Measurements from ENCODE around the gene ROBO2.

The ROBO2 gene

DNA sequence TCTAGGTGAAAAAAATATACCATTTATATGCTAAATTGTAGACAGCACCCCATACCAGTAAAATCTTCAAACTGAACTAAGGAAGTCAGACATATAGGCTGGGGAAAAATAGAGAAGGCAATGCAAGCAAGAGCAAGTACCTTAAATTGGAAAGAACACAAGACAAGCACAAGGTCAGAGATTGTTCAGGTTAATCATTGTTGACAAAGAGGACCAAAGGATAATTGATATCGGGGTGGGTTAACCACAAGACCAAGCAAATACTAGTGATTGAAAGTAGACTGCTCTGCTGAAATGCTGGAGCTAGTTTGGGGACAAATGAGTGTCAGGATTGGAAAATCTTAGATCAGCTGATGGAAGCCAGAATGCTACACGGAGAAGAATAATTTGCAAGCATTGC lies 499.8 kb downstream of the ROBO2 start:
- DNase-seq, result no peak
- intact Hi-C loops (cut with DNase I), result no loop called here

DNA sequence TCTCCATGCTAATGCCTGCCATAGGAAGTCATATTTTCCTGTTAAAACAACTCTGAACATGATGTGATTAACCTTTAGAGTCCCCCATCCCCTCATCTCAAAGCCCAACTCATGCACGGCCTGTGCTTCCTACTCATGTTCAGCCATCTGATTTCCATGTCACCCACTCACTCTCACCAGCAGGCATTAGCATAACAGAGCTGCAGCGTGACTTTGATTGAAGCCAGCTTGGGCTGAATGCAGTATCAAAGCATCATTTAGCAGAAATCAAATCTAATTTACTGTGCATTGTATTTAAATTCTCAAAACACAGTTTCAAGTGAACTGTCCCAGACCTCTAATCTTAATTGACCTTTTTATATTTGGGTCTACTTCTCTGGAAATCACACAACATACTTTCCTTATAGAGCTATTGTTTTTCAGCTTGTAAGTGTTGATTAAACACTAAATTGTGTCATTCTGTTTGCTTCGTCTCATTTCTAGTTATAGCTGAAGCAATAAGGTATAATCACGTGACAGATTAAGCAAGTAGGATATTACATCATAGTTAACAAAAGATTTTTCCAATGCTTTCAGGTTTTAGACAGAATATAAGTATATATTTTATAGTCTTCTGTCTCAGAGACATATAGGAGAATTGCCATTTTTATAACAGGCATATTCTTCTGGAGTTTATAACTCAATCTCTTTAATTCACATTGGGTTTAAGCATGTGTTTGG lies 501.5 kb downstream of the ROBO2 start:
- peak in 3 of 10 donors; percentile 4 to 62 (median 11) for DNase-seq
- intact Hi-C loops (cut with DNase I), result no loop called here

GRCh38 chr3:77546246-77546645 lies 506.3 kb downstream of the ROBO2 start:
- no peak for DNase-seq
- intact Hi-C loops (cut with DNase I), result no loop called here

GRCh38 chr3:77549034-77549433 lies 509.1 kb downstream of the ROBO2 start:
- DNase-seq, result no peak
- intact Hi-C loops (cut with DNase I), result no loop called here

- intact Hi-C loops (cut with DNase I), result no loop called here
These were observed 513.3 kb downstream of the ROBO2 start for GRCh38 chr3:77553240-77553639.

DNA sequence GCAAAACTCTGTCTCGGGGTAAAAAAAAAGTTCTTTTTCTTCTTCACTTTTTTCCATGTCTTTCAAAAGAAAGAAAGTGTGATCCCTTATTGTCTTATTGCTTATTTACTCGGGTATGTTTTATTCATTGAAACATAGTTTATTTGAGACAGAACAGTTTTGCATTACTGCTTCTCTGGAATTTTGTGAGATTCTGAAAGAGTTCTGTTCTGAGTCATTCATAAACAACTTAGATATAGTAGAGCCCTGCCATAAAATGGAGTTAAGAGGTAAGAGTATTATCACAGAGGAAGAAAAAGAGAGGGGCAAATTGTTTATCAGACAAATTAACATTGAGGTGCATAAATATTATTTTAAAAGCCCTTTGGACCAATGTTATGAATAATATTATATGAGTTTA lies 522.2 kb downstream of the ROBO2 start:
- DNase-seq, result no peak
- intact Hi-C loops (cut with DNase I), result no loop called here

More at GRCh38 chr3:77553240-77553639, 513.3 kb downstream of the ROBO2 start:
- no peak for DNase-seq

DNA sequence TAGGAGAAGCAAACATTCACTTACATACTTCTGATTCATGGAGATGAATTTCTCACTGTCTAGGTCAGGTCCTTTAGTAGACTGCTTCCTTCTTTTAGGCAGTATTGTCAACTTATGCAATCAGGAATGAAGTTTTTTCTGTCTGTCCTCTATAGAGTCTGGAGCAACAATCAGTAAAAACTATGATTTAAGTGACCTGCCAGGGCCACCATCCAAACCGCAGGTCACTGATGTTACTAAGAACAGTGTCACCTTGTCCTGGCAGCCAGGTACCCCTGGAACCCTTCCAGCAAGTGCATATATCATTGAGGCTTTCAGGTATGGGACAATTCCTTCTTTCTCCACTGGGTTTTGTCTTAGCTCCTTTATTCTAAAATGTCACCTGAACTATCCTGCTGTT lies 523.1 kb downstream of the ROBO2 start:
- no peak for DNase-seq
- intact Hi-C loops (cut with DNase I), result no loop called here

DNA sequence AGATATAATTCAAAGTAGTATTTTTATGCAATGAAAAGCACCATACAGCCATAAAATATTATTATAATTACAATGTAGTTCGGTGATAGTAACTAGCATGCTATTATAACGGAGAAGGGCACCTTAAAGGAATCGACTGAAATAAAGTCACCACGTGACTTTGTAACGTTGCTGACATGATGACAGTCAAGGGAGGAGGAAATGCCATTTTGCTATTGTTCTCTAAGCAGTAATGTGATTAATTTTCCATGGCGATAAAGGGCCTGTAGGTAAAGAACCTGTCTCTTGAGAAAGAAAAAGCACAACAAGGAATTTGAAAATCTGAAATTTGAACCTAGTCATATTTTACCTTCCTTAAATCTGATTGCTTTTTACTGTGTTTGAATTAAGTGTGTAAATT lies 526.2 kb downstream of the ROBO2 start:
- no peak for DNase-seq
- intact Hi-C loops (cut with DNase I), result no loop called here

DNA sequence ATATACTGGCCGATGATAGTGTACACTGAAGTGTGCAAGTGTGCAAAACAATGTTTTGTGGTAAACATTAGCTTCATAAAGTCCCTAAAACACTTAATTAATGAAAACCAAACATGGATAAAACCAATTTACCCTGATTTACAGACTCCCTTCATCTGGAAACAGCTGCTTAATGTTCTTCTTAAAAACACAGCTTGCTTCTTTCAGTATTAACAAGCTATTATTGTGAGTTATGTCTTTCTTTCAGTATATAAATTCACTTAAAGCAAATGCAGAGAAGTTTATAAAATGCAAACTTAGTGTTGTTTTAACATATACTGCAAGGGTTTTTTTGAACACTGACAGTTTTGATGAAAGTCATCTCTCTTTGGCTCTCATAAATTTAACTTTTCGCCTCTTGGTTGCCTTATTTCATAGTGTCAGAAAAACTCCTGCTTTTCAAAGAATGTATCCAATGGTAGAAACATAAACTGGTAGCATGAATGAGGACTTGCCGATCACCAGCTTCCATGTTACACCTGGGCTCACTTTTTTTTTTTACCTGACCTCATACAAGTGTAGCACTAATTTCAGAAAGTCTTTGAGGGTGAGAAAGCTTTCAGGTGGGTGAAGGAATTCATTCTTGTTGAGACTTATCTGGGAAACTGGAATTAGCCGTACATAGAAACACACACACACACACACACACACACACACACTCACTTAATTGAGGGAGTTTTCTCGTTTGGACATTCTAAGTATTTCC lies 532.2 kb downstream of the ROBO2 start:
- intact Hi-C loops (cut with DNase I), result no loop called here

DNA sequence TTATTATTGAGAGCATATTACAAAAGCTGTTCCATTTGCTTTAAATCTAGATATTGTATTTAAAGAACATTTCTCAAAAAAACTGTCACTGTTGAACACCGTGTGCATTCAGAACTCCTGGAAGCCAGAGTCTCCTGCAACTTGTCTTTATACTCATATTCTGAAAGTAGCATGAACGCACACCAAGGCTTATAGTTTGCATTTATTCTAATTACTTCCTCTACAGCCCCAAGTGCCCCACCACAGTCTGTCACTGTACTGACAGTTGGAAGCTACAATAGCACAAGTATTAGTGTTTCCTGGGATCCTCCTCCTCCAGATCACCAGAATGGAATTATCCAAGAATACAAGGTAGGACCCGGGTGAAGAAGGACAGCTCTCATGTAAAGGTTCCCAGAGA lies 537.4 kb downstream of the ROBO2 start:
- intact Hi-C loops (cut with DNase I), result no loop called here

More for the DNA sequence above, 532.2 kb downstream of the ROBO2 start:
- no peak for DNase-seq

DNA sequence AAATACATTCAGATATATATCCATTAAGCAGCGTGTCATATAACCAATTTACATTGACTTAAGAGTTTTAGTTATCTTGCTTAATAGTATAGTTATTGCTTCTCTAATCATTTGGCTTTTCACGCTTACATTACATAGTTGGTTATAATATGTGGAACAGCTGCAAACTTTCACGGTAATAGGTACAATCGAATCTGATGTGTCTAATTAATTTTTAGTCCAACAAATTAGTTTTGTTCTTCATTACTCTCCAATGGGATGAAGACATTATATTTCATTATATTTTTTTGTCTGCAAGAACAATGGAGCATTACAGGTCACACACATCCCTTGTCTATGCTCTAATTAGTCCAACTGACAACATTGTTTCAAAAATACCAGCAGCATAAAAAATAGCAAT lies 546.3 kb downstream of the ROBO2 start:
- DNase-seq, result no peak
- intact Hi-C loops (cut with DNase I), result no loop called here

More for the DNA sequence above, 537.4 kb downstream of the ROBO2 start:
- no peak for DNase-seq

GRCh38 chr3:77588863-77589262 lies 549.0 kb downstream of the ROBO2 start:
- intact Hi-C loops (cut with DNase I), result no loop called here
- DNase-seq, result no peak

- intact Hi-C loops (cut with DNase I), result no loop called here
- DNase-seq, result no peak
These were observed 550.3 kb downstream of the ROBO2 start for GRCh38 chr3:77590191-77590590.

- intact Hi-C loops (cut with DNase I), result no loop called here
- no peak for DNase-seq
These were observed 555.5 kb downstream of the ROBO2 start for GRCh38 chr3:77595371-77595870.

- no peak for DNase-seq
- intact Hi-C loops (cut with DNase I), result no loop called here
These were observed 560.0 kb downstream of the ROBO2 start for GRCh38 chr3:77599948-77600347.

GRCh38 chr3:77601823-77602415 lies 562.0 kb downstream of the ROBO2 start:
- no peak for DNase-seq
- intact Hi-C loops (cut with DNase I), result no loop called here

- intact Hi-C loops (cut with DNase I), result no loop called here
- DNase-seq, result no peak
These were observed 562.8 kb downstream of the ROBO2 start for GRCh38 chr3:77602722-77603121.

GRCh38 chr3:77605308-77605707 lies 565.4 kb downstream of the ROBO2 start:
- DNase-seq, result no peak
- intact Hi-C loops (cut with DNase I), result no loop called here

DNA sequence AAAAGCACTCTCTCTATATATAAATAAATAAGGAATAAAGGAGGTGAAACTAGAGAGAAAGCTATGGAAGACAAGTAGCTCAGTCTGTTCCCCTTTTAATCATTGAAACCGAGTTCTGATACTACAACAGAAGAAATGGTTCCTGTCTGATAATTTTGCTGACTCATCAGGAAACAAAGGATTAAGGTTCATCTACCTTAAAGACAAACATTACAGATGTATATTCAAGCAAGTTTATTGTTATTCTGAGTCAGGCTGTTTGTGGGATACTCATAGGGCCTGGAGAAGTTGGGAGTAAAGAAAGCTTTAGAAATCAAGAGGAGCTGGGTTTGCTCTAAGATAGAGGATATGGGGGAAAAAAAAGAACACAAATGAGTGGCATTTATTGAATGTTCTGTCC lies 566.0 kb downstream of the ROBO2 start:
- intact Hi-C loops (cut with DNase I), result no loop called here
- no peak for DNase-seq

GRCh38 chr3:77606372-77606771 lies 566.5 kb downstream of the ROBO2 start:
- intact Hi-C loops (cut with DNase I), result no loop called here
- DNase-seq, result no peak

DNA sequence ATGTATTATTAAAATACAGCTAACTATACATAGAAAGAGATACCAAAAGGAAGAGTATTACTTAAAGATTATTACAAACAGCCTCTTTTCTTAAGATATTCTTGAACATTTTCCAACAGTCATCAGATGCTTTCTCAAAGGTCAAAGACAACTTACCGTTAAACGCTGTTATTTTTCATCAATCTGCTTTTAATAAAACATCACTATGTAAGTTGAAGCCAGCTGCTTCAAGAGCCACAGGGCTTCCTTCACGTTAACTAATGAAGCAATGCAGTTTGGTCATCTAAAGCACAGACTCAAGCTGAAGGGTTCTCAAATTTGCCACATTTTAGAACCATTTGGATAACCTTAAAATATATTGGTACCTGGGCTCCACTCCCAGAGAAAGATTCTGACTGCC lies 578.8 kb downstream of the ROBO2 start:
- intact Hi-C loops (cut with DNase I), result no loop called here
- DNase-seq, result no peak

DNA sequence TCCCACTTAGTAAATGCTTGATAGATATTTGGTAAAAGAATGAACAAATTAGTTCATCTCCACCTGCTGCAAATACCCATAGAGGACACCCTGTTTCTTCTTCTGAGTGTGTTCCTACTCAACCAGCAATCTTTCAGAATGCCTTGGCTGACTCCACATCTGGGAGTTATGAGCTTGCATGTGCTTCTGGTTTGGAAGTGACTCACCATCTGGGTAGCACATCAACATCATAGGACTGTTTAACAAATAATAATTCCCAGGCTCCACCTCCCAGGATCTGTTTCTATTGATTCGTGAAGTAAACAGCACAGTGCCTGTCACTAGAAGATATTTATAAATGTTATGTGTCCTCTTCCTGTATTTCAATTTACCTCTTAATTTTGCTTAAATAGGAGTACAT lies 580.1 kb downstream of the ROBO2 start:
- intact Hi-C loops (cut with DNase I), result no loop called here

More for the DNA sequence above, 580.1 kb downstream of the ROBO2 start:
- DNase-seq, result no peak
